Measurements from ENCODE around the gene SMG6.
"Not testable (repeated sequence)": the region's sequence is repeated elsewhere in the genome, so short reads cannot be mapped to it uniquely, and the experiment has no call there.

The SMG6 gene

DNA sequence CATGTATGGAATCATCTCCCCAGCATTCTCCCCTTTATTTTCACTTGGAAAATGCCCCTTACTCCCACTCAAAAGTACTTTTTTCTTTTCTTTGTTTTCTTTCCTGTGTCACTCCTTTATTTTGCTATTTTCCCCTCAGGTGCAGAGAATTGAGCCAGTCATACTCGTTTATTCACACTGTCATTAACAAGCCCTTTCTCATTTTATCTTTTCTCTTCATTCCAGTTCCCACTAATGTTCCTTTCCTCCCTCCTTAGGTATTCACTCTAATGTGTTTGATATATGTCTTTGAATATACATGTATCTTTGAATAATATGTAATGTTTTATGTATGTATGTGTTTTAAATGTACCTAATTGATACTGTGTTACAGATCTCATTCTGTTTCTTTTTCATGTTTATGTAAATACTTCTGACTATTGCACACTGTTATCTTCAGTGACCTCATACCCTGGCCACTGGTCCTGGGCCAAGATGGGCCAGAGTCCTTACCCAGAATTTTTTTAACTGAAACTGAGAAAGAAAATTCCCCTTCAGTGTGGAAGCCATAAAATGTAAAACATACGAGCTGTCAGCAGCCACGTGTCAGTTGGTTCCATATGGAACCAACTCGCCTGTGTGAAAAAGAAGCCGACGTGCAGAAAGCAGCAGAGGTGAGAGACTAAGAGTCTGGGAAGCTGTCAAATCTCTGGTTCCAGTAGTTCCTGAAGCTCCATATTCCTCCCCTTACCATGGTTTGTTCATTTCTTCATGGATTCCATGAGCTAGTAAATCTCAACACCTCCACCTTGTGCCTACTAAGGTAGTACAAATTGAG is 6.0 kb upstream of the SMG6 start:
- in situ Hi-C loops (cut with MboI; ENCODE audit: low sequenced_read_pairs) = no loop called here

DNA sequence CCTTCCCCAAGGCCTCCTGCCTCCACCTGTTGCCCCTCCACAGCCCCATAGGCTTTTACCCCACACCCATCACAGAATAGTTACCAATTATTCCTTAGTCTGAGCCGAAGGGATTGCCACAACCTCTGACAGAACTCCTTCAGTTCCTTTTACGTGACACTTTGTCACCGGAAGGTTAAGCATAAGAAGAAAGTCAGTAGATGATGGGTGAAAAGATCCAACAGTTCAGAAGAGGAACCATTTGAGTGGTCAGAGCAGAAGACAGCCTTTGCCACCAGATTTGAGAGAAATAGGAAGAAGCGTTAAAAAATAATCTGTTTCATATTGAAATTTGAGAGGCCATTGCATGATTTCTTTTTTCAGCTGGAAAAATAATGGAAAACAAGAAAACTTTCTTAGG is 1.3 kb upstream of the SMG6 start:
- in situ Hi-C loops (cut with MboI; ENCODE audit: low sequenced_read_pairs) = no loop called here

DNA sequence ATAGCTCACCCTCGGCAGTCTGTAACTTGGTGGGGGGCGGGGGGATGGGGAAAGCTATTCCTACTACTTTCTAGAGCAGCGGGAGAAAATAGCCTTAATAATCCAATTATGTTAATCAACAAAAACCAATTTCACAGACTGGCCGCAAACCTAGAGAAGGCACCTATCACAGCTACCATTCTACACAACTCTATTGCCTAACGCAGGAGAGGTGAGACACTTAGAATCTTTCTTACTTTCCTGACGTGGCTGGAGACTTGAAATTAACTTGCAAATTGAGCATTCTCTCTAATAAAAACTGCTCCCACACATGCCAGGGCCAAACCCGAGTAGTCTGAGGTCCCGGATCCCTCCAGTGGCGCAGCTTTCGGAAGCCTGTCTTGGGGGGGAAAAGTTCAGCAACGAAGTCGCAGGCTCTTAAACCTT is 794 bp downstream of the SMG6 start:
- in situ Hi-C loops (cut with MboI; ENCODE audit: low sequenced_read_pairs) = no loop called here

DNA sequence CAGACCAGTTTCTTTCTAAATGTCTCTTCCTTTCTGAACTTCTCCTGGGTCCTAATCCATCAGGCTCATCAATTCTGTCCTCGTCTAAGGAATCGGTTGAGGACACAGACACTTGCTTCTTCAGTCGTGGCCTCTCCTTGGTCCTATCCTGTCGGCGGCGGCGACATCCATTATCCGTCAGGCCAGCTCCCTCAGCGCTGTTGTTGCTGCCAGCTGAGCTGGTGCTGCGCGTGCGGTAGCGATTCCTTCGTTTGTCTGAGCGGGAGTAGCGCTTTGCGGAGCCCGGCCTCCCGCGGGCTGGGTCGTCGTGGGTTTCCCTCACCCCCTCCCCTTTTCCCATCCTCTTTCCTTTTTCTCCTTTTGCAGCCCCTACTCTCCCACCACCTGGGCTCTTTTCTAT is 3.8 kb downstream of the SMG6 start:
- in situ Hi-C loops (cut with MboI; ENCODE audit: low sequenced_read_pairs) = no loop called here

DNA sequence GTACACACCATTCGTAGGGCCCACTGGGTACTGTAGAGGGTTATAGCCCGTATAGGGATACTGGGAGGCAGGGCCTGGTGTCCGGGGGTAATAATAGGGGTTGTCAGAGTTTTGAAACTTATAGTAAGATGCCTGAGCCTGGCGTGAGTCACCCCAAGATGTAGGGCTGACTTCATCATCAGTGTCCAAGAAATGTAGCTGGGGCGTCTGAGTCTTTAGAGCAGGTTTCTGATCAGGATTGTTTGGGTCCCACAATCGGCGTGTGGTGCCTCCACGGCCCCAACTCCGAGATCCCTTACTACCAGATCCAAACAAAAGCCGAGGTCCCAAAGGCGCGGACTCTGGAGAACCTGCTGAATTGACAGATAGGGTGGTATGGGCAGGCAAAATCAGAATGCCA is 4.4 kb downstream of the SMG6 start:
- in situ Hi-C loops (cut with MboI; ENCODE audit: low sequenced_read_pairs) = no loop called here

DNA sequence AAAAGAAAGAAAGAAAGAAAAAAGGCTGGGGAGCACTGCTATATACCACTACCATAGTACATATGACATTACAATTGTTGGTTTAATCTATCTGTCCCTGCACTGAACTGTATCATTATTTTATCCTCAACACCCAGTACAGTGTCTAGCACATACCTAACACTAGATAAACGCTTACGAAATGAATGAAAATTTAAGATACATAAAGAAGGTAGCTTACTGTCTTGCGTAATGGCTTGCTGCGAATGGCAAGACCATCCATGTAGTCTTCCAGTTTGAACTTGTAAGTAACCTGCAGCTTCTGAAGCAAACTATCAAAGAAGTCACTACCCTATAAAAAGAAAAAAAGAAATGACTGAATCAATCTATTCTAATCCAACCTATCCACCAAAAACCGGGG is 6.6 kb downstream of the SMG6 start:
- in situ Hi-C loops (cut with MboI; ENCODE audit: low sequenced_read_pairs) = no loop called here

- in situ Hi-C loops (cut with MboI; ENCODE audit: low sequenced_read_pairs) = no loop called here
These were observed 8.0 kb downstream of the SMG6 start for GRCh38 chr17:2295575-2295974.

GRCh38 chr17:2292100-2292499 is 11.5 kb downstream of the SMG6 start:
- in situ Hi-C loops (cut with MboI; ENCODE audit: low sequenced_read_pairs) = no loop called here

- in situ Hi-C loops (cut with MboI; ENCODE audit: low sequenced_read_pairs) = no loop called here
These were observed 13.6 kb downstream of the SMG6 start for GRCh38 chr17:2289878-2290478.

GRCh38 chr17:2283302-2283701 is 20.3 kb downstream of the SMG6 start:
- in situ Hi-C loops (cut with MboI; ENCODE audit: low sequenced_read_pairs) = no loop called here

- in situ Hi-C loops (cut with MboI; ENCODE audit: low sequenced_read_pairs) = no loop called here
These were observed 21.2 kb downstream of the SMG6 start for GRCh38 chr17:2282297-2282873.

GRCh38 chr17:2279707-2280106 is 23.9 kb downstream of the SMG6 start:
- in situ Hi-C loops (cut with MboI; ENCODE audit: low sequenced_read_pairs) = no loop called here

GRCh38 chr17:2277429-2278170 is 26.0 kb downstream of the SMG6 start:
- in situ Hi-C loops (cut with MboI; ENCODE audit: low sequenced_read_pairs) = no loop called here

- in situ Hi-C loops (cut with MboI; ENCODE audit: low sequenced_read_pairs) = no loop called here
These were observed 27.9 kb downstream of the SMG6 start for GRCh38 chr17:2275722-2276121.

- in situ Hi-C loops (cut with MboI; ENCODE audit: low sequenced_read_pairs) = no loop called here
These were observed 29.2 kb downstream of the SMG6 start for GRCh38 chr17:2274414-2274813.

DNA sequence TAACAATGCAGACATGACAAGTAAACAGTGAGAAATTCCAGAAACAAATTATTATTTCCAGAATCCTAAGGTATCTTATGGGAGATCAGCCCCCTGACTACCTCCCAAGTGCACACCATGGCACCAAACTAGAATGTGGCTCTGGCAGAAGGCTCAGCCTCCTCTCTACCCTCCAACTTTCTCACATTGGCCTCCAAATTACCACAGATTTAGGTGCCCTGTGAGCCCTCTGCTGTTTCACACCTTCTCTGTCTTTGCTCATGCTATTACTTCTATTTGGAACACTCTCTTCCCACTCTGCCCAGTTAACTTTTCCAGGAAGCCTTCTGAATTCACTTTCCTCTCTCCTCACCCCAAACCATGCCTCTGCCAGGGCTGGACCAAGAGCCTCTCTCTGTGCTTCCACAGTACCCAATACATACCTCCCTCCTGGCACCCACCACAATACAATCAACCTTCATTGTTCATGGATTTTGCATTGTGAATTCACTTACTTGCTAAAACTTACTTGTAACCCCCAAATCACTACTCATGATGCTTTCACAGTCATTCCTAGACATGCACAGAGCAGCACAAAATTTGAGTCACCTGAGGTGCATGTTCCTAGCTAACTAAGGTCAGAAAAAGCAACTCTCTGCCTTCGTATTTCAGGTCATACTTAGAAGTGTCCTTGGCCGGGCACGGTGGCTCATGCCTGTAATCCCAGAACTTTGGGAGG is 31.4 kb downstream of the SMG6 start:
- in situ Hi-C loops (cut with MboI; ENCODE audit: low sequenced_read_pairs) = no loop called here

- in situ Hi-C loops (cut with MboI; ENCODE audit: low sequenced_read_pairs) = no loop called here
These were observed 36.2 kb downstream of the SMG6 start for GRCh38 chr17:2267354-2267753.

- in situ Hi-C loops (cut with MboI; ENCODE audit: low sequenced_read_pairs) = no loop called here
These were observed 36.7 kb downstream of the SMG6 start for GRCh38 chr17:2266865-2267228.

DNA sequence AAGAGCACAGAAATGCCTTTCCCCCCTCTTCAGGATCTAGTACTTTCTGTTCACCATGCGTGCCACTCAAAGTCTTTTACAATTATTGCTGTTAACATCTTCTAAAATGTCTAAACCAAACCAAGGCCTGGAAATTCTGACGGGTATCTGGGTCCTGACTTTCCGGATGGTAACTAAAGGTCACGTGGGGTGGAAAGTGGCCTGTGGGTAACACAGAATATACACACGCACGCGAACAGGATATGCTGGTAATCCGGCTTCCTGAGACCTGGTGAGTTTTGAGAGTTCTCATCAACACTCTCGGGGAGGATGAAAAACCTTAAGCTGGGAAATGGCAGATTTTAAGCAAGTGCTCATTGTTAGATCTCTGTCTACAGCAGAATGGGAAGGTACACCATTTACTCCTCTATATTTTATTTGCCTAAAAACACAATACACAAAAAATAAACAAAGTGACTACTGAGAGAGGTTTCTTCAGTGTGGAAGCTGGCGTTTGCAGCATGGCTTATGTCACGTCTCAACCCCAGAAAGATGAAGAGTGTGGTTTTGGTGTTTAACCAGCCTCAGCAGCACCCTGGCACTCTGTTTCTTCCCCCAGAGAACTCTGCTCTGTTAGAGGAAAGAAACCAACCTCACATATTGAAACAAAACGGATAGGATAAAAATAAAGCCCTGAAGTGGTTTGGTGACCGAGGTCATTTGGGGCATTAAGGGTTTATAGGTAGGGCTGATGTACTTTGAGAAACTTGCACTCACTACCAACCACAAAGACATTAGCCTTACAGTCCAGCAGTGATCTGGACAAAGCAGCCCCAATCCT is 37.3 kb downstream of the SMG6 start:
- in situ Hi-C loops (cut with MboI; ENCODE audit: low sequenced_read_pairs) = no loop called here

DNA sequence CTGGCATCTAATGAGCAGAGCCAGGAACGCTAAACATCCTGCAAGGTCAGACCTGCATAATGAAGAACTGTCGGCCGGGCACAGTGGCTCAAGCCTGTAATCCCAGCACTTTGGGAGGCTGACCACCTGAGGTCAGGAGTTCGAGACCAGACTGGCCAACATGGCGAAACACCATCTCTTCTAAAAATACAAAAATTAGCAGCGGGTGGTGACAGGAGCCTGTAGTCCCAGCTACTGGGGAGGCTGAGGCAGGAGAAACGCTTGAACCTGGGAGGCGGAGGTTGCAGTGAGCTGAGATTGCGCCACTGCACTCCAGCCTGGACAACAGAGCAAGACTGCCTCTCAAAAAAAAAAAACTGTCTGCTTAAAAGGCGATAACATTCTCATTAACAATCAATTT is 38.4 kb downstream of the SMG6 start:
- in situ Hi-C loops (cut with MboI; ENCODE audit: low sequenced_read_pairs) = not testable (repeated sequence)
